HG02763 (cell line): Measurements from ENCODE around the gene BRD3.

ENCODE experiments used
- ATAC-seq: cut with Tn5 transposase; IDR thresholded peaks from one replicate; pipeline ENCODE4 v1.9.1; 2021; ENCODE audit warnings: mild to moderate bottlenecking, moderate library complexity; ENCODE audit not compliant: unreplicated experiment

Gene BRD3

DNA sequence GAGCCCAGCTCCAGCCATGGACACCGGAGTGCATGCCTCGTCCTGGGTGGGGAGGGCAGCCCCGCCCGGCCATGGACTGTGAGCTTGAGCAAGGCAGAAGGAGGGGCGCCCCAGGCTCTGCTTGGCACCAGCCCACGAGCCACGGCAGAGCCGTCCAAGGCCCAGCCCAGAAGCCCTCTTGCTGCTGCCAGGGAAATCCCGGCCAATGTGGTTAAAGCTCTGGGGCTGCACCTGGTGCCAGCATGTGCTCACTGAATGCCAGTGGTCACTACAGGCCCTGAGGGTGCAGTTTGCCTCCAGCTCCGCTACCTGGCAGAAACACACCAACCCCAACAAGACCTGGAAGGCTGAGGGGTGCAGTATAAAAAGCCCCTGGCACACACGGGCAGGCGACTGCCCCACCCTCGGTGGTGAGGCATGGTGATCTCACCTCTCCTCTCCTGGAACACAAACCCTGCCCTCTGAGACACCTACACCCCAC, 11.8 kb downstream of the BRD3 start:
- ATAC-seq = no peak

DNA sequence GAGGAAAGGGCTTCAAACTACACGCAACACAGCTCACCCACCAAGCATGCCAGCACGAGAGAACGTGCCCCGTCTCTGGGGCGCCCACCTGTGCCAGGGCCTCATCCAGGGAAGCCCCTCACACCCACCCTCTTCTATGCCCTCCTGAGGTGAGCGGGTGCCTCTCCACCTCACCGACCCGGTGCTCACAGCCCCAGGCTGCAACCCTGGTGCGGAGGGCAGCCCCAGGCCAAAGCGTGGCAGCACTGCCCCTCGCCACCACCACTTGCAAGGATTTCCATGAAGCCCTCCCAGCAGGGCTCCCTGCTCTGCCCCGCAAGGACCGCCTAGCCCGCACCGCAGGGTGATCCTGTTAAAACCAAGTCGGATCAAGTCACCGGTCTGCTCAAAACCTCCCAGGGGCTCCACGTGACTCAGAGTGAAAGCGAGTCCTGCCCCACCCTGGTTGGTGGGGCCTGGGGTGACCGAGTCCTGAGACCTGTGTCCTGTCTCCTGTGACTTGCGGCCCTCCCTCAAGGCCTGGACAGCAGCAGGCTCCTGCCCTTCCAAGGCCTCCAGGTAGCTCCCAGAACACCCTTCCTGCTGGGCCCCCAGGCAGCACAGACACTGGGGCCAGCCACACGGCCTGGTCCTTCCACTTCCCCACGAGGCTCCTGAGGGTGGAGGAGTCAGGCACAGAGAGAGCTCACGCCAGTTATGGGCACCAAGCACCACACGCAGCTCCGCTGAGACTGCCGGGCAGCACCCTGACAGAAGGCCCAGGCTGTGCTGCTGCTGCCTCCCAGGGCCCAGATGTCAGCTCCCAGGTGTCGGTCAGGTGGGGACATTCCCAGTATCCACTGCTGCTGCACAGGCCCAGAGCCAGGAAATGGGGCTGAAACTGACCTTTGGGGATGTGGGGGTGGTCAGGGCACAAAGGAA, 12.7 kb downstream of the BRD3 start:
- no peak for ATAC-seq

DNA sequence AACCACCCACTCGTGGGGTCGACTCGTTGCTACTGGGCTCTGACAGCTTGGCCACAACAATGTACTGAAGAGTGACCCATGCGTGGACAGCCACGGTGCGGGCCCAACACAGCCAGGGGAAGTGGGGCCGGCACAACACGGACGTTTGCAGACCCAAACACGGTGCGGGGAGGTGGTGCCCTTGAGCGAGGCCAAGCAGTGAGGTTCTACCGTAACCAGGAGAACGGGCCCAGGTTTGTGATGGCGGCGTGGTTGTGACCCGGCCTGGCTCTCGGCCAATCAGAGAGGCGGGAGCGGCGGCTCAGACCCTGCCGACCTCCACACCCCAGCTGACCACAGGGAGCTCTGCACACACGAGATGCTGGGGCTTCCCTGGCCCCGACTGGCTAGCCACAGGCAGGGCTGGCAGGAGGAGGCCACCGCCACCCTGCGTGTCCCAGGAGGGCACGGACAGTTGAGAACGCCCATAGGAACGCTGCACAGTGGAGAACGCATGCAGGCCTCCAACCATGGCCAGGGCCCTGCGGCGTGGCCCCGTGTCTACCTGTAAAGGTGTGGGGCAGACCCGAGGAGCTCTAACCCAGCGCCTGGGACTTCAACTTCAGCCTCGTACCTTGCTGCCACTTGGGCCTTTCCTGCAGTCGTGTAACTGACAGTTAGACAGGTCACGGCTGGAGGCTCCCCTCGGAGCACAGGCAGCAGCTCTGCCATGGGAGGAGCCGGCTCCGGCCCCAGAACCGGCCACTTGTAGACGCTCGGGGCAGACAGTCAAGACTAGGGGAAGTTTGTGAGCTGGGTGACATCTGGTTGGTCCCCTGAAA, 13.7 kb downstream of the BRD3 start:
- no peak for ATAC-seq

DNA sequence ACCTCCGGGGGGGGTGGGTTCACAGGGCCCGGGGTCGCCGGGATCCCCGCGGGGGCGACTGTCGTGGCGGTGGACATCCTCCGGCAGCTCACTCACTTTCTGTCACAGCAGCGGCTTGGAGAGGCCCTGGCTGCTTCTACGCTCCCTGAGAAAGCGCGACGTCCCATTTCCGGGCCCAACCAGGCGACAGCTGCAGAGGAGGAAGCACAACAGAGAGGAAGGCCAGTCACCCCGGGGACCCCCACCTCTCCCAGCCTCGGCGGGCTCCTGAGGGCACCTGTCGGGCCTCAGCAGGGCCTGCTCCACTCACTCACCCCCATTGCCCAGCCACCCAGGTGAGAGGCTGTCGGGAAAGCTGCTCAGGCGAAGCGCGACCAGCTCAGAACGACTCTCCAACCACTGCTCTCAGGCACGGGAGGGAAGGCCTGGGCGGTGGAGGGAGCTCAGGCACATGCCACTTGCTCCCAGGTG, 14.4 kb downstream of the BRD3 start:
- no peak for ATAC-seq

DNA sequence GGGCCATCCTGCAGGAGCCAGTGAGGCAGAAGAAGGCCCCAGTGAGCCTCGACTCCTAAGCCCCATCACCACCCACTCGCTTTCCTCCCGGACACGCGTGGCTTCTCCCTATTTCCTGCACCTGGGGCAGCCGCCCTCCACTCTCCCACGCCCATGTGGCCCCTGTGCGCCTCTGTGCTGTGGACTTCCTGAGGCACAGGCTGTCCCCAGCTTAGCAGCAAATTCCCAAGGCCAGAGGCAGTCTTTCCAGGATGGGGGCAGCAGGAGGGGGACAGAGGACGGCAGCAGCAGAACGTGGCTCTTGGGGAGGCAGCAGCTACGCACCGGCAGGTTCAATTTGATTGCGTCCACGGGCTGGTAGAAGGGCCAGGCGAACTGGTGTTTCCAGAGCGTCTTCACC, 14.9 kb downstream of the BRD3 start:
- no peak for ATAC-seq

DNA sequence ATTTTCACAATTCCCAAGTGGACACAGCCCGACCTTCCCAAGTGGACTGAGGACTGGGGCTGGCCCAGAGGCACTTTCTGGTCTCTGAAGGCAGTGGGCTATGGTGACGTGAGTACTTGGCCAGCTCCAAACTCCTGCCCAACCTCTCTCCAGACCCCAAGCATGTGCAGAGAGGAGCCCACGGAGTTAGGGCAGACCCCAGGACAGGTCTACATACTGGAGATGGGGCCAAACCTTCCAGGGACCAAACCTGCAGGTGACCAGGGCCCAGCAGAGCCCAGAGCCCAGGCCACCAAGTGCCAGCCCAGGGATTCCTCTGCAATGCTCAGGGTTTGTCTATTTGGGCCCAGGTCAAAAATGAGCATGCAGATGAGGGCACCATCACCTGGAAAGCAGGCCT, 15.3 kb downstream of the BRD3 start:
- ATAC-seq = no peak

DNA sequence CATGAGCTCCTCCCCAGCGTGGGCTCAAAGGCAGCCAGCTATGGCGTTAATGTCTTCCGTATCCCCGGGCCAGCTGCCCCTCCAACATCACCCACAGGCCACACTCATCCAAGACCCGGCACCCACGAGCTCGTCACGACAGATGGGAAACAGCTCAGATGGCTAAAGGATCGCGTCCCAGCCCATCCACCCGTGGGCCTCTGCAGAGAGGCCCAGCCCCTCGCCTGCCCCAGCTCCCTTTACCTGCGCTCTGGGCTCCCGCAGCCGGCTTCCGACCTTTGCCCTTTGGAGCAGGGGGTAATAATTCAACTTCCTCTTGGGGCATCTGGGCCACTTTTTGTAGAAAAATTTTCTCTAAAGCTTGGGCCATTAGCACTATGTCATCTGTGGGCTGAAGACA, 16.5 kb downstream of the BRD3 start:
- ATAC-seq = no peak

DNA sequence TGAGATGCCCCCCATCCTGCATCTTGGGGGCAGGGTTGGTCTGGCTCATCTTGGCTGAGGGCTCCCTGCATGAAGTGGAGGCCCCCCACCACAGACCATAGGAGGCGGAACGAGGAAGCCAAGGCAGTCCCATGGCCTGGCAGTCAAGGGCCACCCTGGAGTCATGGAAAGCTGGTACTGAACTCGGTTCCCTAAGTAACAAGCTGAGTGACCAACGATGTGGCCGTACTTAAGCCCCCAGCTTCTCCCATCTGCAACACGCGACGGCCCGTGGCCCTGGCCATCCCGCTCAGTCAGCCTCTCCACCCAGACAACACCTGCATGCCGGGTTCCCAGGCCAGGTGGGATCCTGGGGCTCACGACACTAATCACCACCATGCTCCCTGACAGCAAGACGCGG, 17.1 kb downstream of the BRD3 start:
- ATAC-seq = no peak

DNA sequence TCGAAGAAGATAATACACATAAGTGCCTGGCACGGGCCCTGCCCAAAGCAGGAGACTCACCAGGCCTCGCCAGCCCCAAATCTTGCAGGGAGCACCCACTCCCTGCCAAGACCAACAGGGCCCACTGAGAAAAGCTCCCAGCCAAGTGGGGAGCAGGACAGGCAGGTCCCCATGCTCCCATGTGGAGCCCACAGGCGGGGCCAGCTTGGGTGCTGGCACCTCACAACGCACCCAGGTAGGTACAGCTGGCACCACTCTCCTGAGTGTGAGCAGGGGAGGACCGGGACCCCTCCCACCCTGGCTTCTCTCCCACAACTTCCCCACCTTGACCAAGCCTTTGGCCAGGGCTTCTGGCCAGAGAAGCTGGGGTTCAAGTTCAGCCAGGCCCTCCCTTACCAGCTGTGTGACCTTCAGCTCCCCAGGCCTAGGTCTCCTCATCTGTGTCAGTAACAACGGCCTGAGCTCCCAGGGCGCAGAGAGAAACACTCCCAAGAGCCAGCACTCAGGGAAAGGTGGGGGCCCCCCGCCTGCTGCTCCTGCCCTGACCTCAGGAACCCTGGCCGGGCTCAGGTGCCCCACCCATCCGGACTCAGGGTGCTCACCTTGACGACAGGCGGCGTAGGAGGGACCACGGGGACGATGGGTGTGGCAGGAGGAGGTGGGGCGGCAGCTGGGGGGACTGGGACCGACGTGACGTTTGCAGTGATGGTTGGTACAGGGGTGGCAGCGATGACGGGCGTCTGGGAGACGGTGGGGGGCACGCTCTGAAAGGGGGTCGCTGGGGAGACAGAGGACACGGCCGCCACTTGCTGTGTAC, 17.8 kb downstream of the BRD3 start:
- ATAC-seq = no peak

DNA sequence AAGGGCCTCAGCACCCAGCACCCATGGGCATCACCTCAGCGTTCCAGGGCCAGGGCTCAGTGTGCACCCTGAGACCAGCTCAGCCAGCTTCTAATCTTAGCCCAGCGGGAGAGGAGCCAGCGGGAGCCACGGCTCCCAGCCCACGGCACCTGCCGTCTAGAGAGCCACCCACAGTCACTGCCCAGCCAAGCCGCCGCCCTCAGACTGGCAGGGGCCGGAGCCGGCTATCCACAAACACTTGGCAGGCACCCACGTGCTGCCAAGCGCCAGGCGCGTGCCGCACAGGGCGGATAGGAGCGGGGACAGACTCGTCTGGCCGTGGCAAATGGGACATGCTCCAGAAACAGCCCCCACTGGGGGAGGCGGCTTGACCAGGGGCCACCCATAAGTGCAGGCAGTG, 18.6 kb downstream of the BRD3 start:
- ATAC-seq = no peak

DNA sequence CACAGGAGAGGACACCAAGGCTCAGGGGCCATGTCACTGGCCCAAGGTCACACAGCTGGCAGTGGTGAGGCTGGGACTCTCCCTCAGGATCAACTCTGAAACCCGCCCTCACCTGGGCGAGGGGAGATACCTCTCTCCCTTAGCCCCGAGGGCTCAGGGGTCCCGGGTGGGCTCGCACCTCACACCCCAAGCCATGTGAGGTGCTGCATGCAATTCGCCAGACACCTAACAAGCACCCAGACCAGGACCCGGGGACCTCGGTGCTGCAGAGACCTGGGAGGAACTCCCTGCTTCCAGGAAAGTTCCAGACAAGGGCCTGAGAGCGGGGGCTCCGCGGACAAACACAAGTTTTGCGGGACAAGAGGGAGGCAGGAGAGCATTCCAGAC, 19.3 kb downstream of the BRD3 start:
- ATAC-seq = no peak

DNA sequence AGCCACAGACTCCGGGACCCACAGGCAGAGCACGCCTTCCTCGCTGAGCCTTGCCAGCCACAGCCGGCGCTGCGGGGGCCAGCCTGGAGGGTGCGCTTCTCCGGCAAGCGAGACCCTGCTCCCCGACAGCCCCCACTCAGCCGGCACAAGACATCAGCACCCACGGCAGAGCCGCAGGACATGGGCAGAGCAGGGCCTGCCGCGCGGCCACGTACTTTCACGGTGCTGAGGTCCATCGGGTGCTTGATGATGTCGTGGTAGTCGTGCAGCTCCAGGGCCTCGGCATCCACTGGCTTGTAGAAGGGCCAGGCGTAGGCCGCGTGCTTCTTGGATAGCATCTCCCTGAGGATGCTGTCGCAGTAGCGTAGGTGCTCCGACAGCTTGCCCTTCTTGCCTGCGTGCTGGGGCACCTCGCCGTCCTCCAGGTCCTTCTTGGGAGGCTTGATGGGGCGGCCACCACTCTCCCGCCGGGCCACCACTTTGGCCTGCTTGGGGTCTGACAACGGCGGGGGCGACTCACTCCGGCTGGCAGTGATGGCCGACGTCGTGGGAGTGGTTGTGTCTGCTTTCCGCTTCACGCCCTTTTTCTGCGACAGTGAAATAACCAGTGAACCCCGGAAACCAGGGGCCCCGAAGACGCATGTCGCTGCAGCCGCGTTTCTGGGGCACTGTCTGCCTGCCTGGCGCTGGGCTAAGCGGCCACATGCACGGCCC, 19.8 kb downstream of the BRD3 start:
- no peak for ATAC-seq

DNA sequence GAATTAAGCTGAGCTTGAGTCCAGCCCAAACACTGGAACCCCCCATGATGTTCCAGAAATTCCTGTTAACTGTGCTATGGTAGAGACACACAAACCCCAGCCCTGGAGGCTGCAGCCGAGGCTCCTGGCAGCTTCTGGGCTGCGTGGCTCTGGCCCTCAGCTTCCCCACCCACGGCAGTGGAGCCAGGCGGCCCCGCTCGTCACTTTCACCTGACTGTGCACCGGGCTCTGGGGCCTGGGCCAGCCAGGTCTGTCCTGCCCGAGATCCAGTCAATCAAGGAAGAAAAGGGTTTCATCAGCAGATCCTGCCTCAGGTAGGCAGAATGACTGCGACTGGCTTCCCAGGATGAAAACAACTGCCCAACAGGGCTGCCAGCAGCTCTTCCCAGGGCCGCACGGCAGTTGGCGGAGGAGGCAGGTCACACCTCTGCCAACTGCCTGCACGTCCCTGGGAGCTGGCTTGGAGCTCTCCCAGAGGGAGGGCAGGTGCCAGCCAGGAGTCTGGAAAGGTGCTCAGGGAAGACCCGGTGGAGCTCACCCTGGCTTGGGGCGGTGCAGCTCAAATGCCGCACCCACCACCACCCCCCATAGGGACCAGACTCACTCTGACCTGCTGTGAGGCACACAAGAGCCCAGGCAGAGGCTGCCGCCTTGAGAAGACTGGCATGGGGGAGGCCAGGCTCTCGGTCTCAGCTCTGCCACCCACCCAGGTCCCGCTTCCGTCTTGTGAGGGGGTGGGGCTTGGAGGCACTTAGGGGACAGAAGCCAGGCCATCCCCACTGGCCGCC, 20.7 kb downstream of the BRD3 start:
- no peak for ATAC-seq

DNA sequence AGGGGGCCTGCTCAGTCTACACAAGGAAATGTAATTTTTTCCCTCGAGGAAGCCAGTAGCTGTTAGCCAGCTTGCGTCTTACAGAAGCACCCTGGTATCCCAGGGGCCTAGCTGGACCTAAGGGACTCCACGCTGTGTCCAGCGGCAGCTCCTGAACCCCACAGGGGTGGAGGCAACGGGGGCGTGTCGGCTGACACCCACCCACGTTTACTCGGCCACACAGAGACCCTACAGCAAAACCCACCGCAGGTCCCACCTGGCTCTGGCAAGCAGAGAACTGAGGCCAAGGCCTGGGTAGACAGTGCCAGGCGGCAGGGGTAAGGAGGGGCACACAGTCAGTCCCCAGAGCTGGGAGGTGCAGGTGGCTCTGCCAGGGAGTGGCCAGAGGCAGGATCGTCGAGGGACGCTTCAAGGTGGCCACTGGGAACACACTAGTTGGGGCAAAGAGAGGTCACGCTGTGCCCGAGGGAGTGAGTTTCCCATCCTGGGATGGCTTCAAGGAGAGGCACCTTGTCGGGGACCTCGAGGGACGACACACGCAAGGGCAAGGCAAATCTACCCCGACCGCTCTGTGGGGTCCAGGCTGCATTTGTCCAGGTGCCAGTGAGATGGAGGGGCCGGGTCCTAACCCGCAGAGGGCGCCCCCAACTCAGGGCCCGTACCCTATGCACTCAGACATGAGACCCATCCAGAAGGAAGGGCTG, 21.8 kb downstream of the BRD3 start:
- ATAC-seq = no peak

DNA sequence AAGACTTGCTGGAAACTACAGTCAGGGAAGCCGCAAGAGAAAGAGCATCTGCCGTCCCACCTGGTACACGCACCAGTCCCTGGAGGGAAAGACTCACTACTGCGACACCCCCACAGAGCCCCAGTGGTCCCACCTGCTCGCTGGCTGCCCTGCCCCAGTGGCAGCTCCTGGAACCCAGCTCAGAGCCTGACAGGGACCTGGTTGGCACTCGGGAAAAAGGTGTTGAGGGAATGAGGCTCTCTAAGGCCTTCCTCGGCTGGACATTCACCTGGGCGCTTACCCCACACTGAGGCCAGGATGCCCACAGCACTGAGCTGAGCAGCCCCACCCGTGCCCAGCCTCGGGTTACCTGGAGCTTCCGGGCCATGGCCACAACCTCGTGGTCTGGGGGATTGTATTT, 22.9 kb downstream of the BRD3 start:
- ATAC-seq = no peak

DNA sequence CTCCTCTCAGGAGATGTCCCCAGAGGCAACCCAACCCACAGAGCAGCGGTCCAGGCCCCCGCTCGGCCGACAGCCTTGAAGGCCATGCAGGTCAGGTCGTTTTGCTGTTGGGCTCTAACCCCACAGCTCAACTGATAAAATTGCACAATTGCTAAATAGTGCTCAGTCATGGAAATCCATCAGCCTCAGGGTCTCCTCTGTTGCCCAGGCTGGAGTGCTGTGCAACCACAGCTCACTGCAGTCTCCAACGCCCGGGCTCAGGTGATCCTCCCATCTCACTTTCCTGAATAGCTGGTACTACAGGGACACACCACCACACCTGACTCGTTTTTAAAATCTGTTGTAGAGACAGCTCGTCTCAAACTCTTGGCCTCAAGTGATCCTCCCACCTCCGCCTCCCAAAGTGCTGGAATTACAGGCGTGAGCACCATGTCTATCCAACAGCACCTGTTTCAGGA, 24.3 kb downstream of the BRD3 start:
- ATAC-seq = no peak

DNA sequence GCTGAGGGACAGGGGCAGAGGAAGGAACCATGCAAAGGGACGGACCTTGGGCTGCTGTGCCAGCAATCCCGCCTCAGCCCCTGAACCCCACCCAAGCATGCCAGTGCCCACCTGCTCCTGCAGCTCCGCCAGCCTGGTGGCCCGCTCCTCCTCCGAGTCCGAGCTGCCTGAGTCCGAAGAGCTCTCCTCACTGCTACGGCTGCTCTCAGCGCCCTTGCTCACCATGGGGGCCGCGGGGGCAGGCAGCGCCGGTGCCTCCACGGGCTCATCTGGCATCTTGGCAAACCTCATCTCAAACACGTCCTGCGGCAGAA, 26.2 kb downstream of the BRD3 start:
- ATAC-seq = no peak

DNA sequence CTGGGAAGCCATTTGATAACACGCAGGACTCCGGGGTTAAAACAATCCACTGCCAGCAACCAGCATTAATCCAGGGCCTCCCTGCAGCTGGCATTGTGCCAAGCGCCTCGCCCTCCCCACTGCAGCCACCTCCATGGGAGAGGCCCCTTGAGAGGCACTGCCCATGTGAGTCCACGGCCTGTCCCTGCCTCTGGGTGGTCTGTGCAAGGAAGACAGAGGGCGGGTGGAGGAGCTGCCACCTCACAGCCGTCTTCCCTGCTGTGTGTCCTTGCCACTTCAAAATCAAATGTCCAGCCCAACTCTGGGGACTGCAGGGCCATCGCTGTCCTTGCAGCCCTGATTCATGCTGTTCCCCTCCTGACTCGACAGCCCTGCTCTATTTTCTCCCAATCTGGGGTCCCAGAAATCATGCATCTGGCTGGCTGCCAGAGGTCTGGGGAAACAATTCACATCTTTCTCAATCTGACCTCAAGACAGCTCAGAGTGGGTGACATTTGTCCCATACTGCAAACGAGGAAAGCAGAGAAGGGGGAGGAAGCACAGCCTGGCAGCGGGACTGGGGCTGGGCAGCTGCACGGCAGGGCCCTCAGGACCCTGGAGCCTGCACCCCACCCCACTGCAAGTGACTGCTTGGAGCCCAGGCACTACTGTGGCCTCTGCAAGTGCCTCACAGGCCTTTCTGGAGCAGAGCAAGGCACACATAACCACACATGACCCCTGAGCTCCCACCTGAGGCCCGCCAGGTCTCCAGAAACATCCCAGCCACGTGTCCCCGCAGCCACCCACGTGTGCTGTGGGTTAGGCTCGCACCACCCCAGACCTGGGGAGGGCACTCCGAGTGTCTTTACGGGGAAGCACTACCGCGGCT, 26.8 kb downstream of the BRD3 start:
- ATAC-seq = no peak
